ENCODE measurements around the gene KCNE3. TPM values are rescaled to one million over a fixed set of nuclear protein-coding genes. Genes with fewer than 3 reads are reported as not detected.

KCNE3 gene
- total RNA-seq, 4 donors from 2014 or later: 2.4 to 13.7 (median 10.5) TPM

- no peak for TF ChIP-seq POLR2A (IDR thresholded peaks at IDR 0.05)
- TF ChIP-seq, protein P1, sequence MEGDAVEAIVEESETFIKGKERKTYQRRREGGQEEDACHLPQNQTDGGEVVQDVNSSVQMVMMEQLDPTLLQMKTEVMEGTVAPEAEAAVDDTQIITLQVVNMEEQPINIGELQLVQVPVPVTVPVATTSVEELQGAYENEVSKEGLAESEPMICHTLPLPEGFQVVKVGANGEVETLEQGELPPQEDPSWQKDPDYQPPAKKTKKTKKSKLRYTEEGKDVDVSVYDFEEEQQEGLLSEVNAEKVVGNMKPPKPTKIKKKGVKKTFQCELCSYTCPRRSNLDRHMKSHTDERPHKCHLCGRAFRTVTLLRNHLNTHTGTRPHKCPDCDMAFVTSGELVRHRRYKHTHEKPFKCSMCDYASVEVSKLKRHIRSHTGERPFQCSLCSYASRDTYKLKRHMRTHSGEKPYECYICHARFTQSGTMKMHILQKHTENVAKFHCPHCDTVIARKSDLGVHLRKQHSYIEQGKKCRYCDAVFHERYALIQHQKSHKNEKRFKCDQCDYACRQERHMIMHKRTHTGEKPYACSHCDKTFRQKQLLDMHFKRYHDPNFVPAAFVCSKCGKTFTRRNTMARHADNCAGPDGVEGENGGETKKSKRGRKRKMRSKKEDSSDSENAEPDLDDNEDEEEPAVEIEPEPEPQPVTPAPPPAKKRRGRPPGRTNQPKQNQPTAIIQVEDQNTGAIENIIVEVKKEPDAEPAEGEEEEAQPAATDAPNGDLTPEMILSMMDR (IDR thresholded peaks at IDR 0.05): no peak
- intact Hi-C loops (cut with DNase I; ENCODE audit: low total_unique reads): no loop called here
- H3K4me3 ChIP-seq: no peak overlapping the region
Observed at GRCh38 chr11:74494916-74495315, 27.6 kb upstream of the KCNE3 start.

DNA sequence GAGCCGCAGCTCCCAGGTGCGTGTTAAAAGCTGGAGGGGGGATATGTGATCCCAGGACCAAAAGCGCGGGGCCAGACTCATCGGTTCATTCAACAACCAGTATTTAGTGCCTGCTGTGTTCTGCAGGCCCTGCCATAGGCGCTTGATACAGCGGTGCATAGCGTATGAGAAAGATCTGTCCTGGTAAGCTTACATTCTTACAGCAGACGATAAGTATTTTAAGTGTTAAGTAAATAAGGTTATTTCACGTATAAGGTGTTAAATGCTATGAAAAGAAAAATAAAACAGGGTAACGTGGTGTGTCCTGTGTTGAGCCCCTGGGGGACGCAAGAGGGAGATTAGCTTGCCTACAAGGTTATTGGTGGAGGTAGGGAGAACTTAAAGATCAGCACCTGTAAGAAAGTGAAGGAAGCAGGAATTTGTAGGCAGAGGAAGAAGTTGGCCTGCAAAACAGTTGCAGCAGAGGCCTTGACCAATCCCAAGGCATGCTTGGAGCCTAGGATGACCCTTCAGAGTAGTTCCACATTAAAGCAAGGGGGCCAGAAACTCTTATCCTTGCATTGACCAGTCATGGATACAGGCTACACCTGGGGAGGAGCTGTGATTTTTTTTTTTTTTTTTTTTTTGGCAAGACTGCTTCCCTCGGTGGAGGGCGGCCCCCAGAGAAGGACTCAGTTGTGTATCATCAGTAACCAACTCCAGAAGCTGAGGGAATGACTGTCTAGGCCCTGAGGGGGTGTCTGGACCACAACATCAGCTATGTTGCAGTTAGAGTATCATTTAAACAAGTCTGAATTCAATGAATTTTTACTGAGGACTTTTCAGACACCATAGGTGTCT lies 26.7 kb upstream of the KCNE3 start:
- Histone ChIP-seq H3K27me3 (no peaks in the 10 kb centered on the region), H3K4me3 (peak overlapping the region; percentile 69 to 91), H3K36me3 (no peaks in the 10 kb centered on the region), H3K4me1 (no peaks in the 10 kb centered on the region), H3K27ac (peak overlapping the region; percentile 97 to 100), H3K9me3 (no peaks in the 10 kb centered on the region)
- TF ChIP-seq, protein P1 (IDR thresholded peaks at IDR 0.05): no peak
- TF ChIP-seq POLR2A (IDR thresholded peaks at IDR 0.05): no peak
- no peak for DNase-seq
- intact Hi-C loops (cut with DNase I; ENCODE audit: low total_unique reads): no loop called here

More at GRCh38 chr11:74494916-74495315, 27.6 kb upstream of the KCNE3 start:
- Histone ChIP-seq H3K9me3 (no peaks in the 10 kb centered on the region), H3K4me1 (no peaks in the 10 kb centered on the region), H3K36me3 (no peaks in the 10 kb centered on the region), H3K27ac (no peak overlapping the region), H3K27me3 (no peaks in the 10 kb centered on the region)
- DNase-seq: no peak

- H3K36me3 ChIP-seq: no peaks in the 10 kb centered on the region
- no peaks in the 10 kb centered on the region for H3K9me3 ChIP-seq
- peak; percentile 95 to 96 for DNase-seq
- H3K4me3 ChIP-seq: peak within 1 kb of the TSS; percentile 69 to 91
- H3K27ac ChIP-seq: peak within 1 kb of the TSS; percentile 97 to 100
- intact Hi-C loops (cut with DNase I; ENCODE audit: low total_unique reads): no loop called here
- no peaks in the 10 kb centered on the region for H3K4me1 ChIP-seq
- no peaks in the 10 kb centered on the region for H3K27me3 ChIP-seq
- TF ChIP-seq, protein P1 (IDR thresholded peaks at IDR 0.05): peak in 1 of 4 experiments; percentile 25
- TF ChIP-seq POLR2A (IDR thresholded peaks at IDR 0.05): peak; percentile 85 to 89
Observed at GRCh38 chr11:74492974-74493790, 25.8 kb upstream of the KCNE3 start, which contains the start of gene LIPT2. Gene LIPT2, minus strand, starts transcription at chr11:74493724. Its CDS starts 21 bp downstream, at chr11:74493703.

GRCh38 chr11:74492084-74492483 lies 24.7 kb upstream of the KCNE3 start:
- intact Hi-C loops (cut with DNase I; ENCODE audit: low total_unique reads): no loop called here
- TF ChIP-seq, protein P1 (IDR thresholded peaks at IDR 0.05): no peak
- no peak for TF ChIP-seq POLR2A (IDR thresholded peaks at IDR 0.05)
- H3K27ac ChIP-seq: no peak overlapping the region
- H3K4me3 ChIP-seq: no peak overlapping the region
- H3K27me3 ChIP-seq: no peaks in the 10 kb centered on the region
- DNase-seq: no peak
- H3K4me1 ChIP-seq: no peaks in the 10 kb centered on the region
- H3K36me3 ChIP-seq: no peaks in the 10 kb centered on the region
- H3K9me3 ChIP-seq: no peaks in the 10 kb centered on the region
